ENCODE data around the gene YPEL4. TPM values are rescaled to one million over a fixed set of nuclear protein-coding genes. Genes with fewer than 3 reads are reported as not detected.
"Not testable (repeated sequence)": the region's sequence is repeated elsewhere in the genome, so short reads cannot be mapped to it uniquely, and the experiment has no call there.

YPEL4 gene, protein sequence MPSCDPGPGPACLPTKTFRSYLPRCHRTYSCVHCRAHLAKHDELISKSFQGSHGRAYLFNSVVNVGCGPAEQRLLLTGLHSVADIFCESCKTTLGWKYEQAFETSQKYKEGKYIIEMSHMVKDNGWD
- total RNA-seq, result 6.9 TPM
- long read RNA-seq, partial matches to known transcripts, result 3 of 7 reads
- long read RNA-seq, other reads (novel, unspliced or antisense), result 2 of 7 reads

DNA sequence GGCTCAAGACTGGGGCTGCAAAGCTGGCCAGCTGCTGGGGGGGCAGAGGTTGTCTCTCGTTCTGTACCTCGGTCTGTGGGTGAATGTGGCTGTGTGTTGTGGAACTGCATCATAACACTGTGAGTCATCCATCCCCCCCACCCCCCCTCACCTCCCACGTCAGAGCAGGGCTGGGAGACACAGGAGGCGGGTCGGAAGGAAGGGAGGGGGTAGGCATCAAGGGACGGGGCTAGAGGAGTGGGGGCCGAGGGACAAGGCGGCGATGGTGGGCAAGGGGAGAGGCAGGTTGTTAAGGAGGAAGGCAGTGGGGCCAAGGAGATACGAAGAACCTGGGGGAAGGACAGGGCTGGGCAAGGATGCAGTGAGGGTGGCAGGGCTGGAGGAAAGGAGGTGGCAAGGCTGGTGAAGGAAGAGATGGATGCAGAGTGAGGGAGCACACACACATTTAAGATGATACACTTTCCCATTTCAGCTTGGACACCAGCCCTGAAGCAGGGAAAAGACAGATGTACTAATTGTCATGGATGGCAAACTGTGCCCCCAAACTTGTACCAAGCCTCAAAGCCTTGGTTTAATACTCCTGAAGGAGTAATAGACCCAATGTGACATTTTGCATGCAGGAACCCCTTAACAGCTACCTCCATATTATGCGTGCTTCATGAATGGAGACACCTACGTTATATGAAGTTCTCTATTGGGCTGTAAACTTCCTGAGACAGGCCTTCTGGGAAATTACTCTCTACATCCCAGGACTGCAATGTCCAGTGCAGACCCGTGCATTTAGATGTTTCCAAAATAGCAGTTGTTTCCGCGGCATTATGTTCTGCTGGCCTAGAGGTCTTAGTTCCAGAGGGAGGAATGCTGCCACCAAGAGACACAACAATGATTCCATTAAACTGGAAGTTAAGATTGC, at the start of gene YPEL4:
Gene YPEL4, minus strand, starts transcription at position 87 of the 913 bp plus-strand sequence. CDS start 2,805 bp downstream, outside the sequence.
- Histone ChIP-seq H3K27me3 (peaks cover 18% of the 10 kb centered on the region), H3K4me1 (peaks cover 41% of the 10 kb centered on the region), H3K27ac (no peak within 1 kb of the TSS), H3K36me3 (no peaks in the 10 kb centered on the region), H3K9me3 (no peaks in the 10 kb centered on the region), H3K4me3 (peak within 1 kb of the TSS; percentile 49)
- intact Hi-C loops (cut with DNase I), result no loop called here
- ATAC-seq (peak; percentile 73), DNase-seq (no peak)
- TF ChIP-seq, protein P1, sequence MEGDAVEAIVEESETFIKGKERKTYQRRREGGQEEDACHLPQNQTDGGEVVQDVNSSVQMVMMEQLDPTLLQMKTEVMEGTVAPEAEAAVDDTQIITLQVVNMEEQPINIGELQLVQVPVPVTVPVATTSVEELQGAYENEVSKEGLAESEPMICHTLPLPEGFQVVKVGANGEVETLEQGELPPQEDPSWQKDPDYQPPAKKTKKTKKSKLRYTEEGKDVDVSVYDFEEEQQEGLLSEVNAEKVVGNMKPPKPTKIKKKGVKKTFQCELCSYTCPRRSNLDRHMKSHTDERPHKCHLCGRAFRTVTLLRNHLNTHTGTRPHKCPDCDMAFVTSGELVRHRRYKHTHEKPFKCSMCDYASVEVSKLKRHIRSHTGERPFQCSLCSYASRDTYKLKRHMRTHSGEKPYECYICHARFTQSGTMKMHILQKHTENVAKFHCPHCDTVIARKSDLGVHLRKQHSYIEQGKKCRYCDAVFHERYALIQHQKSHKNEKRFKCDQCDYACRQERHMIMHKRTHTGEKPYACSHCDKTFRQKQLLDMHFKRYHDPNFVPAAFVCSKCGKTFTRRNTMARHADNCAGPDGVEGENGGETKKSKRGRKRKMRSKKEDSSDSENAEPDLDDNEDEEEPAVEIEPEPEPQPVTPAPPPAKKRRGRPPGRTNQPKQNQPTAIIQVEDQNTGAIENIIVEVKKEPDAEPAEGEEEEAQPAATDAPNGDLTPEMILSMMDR (IDR thresholded peaks at IDR 0.05), result no peak

- H3K27me3 ChIP-seq, result no peaks in the 10 kb centered on the region
- no peaks in the 10 kb centered on the region for H3K4me1 ChIP-seq
- no peak for DNase-seq
- no peak overlapping the region for H3K27ac ChIP-seq
- H3K36me3 ChIP-seq, result peaks cover 92% of the 10 kb centered on the region
- peak; percentile 15 for ATAC-seq
- no peak overlapping the region for H3K4me3 ChIP-seq
- no peaks in the 10 kb centered on the region for H3K9me3 ChIP-seq
- TF ChIP-seq, protein P1 (IDR thresholded peaks at IDR 0.05), result no peak
- intact Hi-C loops (cut with DNase I), result no loop called here
Observed at GRCh38 chr11:57698843-57699365, 49.2 kb upstream of the YPEL4 start.

- H3K9me3 ChIP-seq; H3K4me3 ChIP-seq; ATAC-seq; H3K4me1 ChIP-seq; DNase-seq; H3K27me3 ChIP-seq; intact Hi-C loops (cut with DNase I); H3K27ac ChIP-seq: not testable (repeated sequence)
- peaks cover 100% of the 10 kb centered on the region for H3K36me3 ChIP-seq
Observed at GRCh38 chr11:57690474-57690873, 40.8 kb upstream of the YPEL4 start.

DNA sequence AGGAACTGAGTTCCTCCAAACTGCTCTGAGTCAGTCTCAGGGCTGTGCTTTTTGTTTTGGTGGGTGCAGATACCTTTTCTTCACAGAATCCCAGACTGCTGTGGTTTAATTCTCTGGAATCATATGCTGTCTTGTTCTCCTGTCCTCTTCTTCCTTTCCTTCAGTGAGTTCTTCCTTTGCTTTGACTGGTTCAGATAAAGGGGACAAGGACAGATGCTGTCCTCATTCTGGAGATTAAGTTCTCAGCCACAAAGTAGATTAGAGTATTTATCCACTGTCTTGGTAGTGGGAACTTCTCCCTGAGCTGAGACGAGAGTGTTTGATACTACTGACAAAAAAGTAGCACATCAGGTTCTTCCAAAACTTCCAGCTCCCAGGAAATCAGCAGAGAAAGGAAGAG, 31.5 kb upstream of the YPEL4 start:
- intact Hi-C loops (cut with DNase I), result no loop called here
- DNase-seq (no peak), ATAC-seq (no peak)
- Histone ChIP-seq H3K9me3 (no peaks in the 10 kb centered on the region), H3K4me1 (peaks cover 14% of the 10 kb centered on the region), H3K4me3 (no peak overlapping the region), H3K27ac (no peak overlapping the region), H3K27me3 (no peaks in the 10 kb centered on the region), H3K36me3 (peaks cover 71% of the 10 kb centered on the region)
- TF ChIP-seq, protein P1 (IDR thresholded peaks at IDR 0.05), result no peak

DNA sequence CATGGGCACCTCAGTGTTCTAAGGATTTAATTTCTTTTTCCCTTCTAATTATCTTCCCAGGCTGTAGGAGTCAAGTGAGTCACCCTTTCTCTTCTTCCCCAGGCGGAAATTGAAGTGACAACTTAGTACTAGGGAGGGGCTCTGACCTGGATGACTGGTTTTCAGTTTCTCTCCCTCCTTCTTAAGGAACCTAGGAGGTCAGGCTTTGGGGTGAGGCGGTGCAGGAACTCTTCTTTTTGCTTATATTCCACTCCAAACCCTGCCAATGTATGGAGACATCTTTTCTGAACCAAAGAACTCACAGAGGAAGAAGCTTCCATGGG, 30.8 kb upstream of the YPEL4 start:
- no peak for DNase-seq
- H3K4me3 ChIP-seq, result no peak overlapping the region
- H3K36me3 ChIP-seq, result peaks cover 71% of the 10 kb centered on the region
- peaks cover 21% of the 10 kb centered on the region for H3K4me1 ChIP-seq
- H3K9me3 ChIP-seq, result no peaks in the 10 kb centered on the region
- intact Hi-C loops (cut with DNase I), result no loop called here
- H3K27ac ChIP-seq, result no peak overlapping the region
- TF ChIP-seq, protein P1 (IDR thresholded peaks at IDR 0.05), result no peak
- no peak for ATAC-seq
- H3K27me3 ChIP-seq, result no peaks in the 10 kb centered on the region

DNA sequence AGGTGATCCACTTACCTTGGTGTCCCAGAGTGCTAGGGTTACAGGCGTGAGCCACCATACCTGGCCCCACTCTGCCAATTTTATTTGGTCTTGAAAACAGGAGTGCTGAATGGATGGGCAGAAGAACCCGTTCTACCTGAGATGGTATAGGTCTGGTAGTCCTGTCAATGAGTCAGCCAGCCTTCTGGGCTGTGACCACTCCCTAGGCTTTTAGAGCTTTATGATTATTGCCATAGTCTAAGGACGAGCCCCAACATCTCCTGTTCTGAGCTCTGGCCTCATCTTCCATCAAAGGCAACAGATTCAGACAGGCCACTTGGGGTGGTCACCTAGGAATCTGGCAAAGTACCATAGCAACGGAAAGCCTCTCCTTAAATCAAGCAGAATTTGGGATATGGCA, 29.7 kb upstream of the YPEL4 start:
- Histone ChIP-seq H3K4me3 (no peak overlapping the region), H3K9me3 (no peaks in the 10 kb centered on the region), H3K27ac (no peak overlapping the region), H3K36me3 (peaks cover 69% of the 10 kb centered on the region), H3K27me3 (no peaks in the 10 kb centered on the region), H3K4me1 (peaks cover 23% of the 10 kb centered on the region)
- ATAC-seq (no peak), DNase-seq (no peak)
- TF ChIP-seq, protein P1 (IDR thresholded peaks at IDR 0.05), result no peak
- intact Hi-C loops (cut with DNase I), result no loop called here
